ENCODE data around the gene ZNF687. TPM values are rescaled to one million over a fixed set of nuclear protein-coding genes. Genes with fewer than 3 reads are reported as not detected.

The ZNF687 gene
- total RNA-seq, 2 experiments from 2014 or later = 29.9 to 35.7 TPM

DNA sequence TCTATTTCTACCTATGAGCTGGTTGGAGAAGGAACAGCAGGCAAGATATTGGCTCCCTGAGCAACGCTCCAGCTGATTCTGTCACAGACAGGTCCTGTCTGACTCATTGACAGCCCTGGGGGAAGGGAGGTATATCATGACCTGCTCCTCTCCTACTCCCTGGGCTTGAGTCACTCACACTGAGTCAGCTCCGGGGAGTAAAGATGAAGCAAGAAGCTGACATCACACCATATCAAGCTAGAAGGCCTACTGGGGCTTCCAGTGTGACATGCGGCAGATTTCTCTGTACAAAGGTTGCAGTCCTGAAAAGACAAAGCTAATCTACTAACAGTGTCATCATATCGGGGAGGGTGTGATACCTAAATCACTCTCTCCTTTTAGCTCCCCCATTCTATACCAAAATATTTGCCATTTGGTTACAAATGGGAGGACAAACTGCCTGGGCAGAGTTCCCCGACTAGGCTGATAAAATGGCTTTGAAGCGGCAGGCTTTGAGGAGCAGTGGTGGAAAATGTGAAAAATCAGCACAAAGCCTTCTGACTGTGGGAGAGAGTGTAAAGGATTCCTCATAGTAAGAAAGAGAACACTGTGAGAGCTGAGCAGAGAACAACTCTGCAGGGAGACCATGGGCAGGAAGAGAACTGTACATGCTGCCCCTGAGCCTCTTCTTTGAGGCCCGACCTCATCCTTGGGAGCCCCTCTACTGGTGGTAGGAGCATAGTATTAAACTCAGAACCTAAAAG, 29.7 kb downstream of the ZNF687 start:
- Mint-ChIP-seq H3K4me3 (no peak overlapping the region), H3K27ac (peak overlapping the region; percentile 82), H3K9me3 (ENCODE audit: low read depth) (no peaks in the 10 kb centered on the region), H3K4me1 (peaks cover 24% of the 10 kb centered on the region), H3K36me3 (peaks cover 29% of the 10 kb centered on the region), H3K27me3 (no peaks in the 10 kb centered on the region)
- ATAC-seq = peak; percentile 100
- DNase-seq = peak; percentile 86
- CTCF ChIA-PET = interaction anchor here (1.2 to 3.4 kb wide), 5 partner anchors 11 to 31 kb away, joined by 3 to 44 read pairs (median 22); partner anchors contain the start of gene PI4KB

DNA sequence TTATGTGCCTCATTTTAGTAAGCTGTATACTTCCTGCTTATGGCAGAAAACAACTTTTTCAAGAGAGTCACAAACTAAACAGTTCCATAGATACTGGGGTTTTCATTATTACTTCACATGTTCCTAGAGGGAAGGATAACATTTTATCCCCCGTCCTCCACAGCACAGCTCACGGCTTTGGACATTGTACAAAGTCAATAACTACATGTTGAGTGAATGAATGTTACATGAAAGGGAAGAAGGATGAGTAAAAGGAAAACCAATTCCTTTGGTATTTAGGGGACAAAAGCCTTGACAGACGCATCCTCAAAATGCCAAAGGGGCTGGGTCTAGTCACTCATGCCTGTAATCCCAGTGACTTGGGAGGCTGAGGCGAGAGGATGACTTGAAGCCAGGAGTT, 30.3 kb downstream of the ZNF687 start:
- DNase-seq (no peak), ATAC-seq (no peak)
- peak overlapping the region; percentile 82 for H3K27ac Mint-ChIP-seq
- no peaks in the 10 kb centered on the region for H3K27me3 Mint-ChIP-seq
- H3K4me1 Mint-ChIP-seq = peaks cover 24% of the 10 kb centered on the region
- no peaks in the 10 kb centered on the region for H3K9me3 Mint-ChIP-seq (ENCODE audit: low read depth)
- H3K4me3 Mint-ChIP-seq = no peak overlapping the region
- H3K36me3 Mint-ChIP-seq = peaks cover 27% of the 10 kb centered on the region
- CTCF ChIA-PET = interaction anchor here (1.2 to 3.4 kb wide), 5 partner anchors 12 to 31 kb away, joined by 3 to 44 read pairs (median 22); partner anchors contain the start of gene PI4KB

DNA sequence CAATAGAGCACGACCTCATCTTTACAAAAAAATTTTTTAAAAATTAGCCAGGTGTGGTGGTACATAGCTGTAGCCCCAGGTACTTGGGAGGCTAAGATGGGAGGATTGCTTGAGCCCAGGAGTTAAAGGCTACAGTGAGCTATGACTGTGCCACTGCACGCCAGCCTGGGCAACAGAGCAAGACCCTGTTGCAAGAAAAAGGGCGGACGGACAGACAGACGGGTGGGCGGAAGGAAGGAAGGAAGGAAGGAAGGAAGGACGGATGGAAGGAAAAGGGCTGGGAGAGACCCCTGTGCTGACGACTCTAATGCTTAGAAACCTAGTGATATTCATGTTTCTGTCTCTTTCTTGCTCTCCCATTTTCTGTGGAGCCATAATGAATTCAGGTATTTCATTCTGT, 30.7 kb downstream of the ZNF687 start:
- CTCF ChIA-PET = interaction anchor here (1.5 to 3.4 kb wide), 3 partner anchors 12 to 30 kb away, joined by 3 to 44 read pairs (median 9); no protein-coding TSS in a partner anchor
- DNase-seq = no peak
- ATAC-seq = no peak
- Mint-ChIP-seq H3K27ac (peak overlapping the region; percentile 44), H3K27me3 (no peaks in the 10 kb centered on the region), H3K9me3 (ENCODE audit: low read depth) (no peaks in the 10 kb centered on the region), H3K4me3 (no peak overlapping the region), H3K4me1 (peaks cover 24% of the 10 kb centered on the region), H3K36me3 (peaks cover 27% of the 10 kb centered on the region)

DNA sequence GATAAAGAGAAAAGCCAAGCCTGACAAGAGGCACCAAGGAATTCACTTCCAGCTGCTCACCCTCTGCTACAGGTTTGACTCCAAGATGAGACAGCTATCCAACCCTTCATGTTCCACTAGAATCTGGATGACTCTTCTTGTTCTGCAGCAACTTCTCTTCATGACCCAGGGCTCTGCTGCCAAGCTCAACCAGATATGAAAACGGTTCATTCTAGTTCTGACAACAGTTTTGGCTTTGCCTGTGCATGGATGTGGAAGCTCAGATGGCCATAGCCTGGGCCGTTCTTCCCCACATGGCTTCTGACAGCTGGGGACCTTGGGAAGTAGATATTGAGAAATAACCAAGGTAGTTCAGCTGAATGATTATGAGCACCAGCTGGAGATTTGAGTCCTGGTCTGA, 31.4 kb downstream of the ZNF687 start:
- Mint-ChIP-seq H3K27me3 (no peaks in the 10 kb centered on the region), H3K27ac (no peak overlapping the region), H3K36me3 (peaks cover 27% of the 10 kb centered on the region)

DNA sequence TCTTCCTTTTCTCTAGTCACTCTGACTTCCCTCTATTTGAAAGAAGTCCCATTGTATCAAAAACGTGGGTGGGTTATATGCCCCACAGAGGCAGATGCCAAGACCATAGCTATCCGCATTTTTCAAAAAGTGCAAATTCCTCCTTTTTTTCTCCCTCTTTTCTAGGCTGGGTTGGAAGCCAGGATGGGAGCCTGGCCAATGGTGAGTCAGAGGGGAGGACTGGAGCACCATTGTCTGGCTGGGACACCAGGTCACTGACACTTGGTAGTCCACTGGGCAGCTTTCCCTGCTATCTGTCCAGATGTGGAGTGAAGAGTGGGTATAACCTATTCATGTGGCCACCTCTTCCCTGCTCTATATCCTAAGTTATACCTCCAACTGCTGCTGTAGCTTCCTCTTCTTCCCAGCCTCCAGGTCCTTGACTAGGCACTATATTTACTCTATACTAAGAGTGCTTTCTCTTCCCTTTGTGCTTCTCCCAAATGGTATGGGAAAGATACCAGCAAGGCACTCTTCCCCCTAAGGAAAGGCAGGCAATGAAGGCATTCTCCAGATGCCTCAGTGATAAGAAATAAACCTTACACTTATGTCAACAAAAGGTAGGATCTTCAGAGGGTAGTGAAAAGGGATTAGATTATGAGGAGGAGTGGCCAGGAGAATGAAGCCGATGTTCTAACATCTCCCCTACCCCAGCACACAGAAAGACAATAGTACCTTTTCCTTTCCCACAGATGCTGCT, 32.2 kb downstream of the ZNF687 start:
- no peak overlapping the region for H3K4me3 Mint-ChIP-seq
- CTCF ChIA-PET = interaction anchor here (1.5 to 3.4 kb wide), 2 partner anchors 14 to 26 kb away, joined by 9 to 13 read pairs; no protein-coding TSS in a partner anchor
- ATAC-seq (no peak), DNase-seq (no peak)
- no peaks in the 10 kb centered on the region for H3K27me3 Mint-ChIP-seq
- H3K4me1 Mint-ChIP-seq = peaks cover 25% of the 10 kb centered on the region
- no peak overlapping the region for H3K27ac Mint-ChIP-seq
- H3K36me3 Mint-ChIP-seq = peaks cover 30% of the 10 kb centered on the region
- no peaks in the 10 kb centered on the region for H3K9me3 Mint-ChIP-seq (ENCODE audit: low read depth)

More for the DNA sequence above, 31.4 kb downstream of the ZNF687 start:
- DNase-seq (no peak), ATAC-seq (no peak)
- H3K4me1 Mint-ChIP-seq = peaks cover 24% of the 10 kb centered on the region
- CTCF ChIA-PET = interaction anchor here (1.5 to 3.4 kb wide), 2 partner anchors 13 to 27 kb away, joined by 9 to 13 read pairs; no protein-coding TSS in a partner anchor
- H3K4me3 Mint-ChIP-seq = no peak overlapping the region
- H3K9me3 Mint-ChIP-seq (ENCODE audit: low read depth) = no peaks in the 10 kb centered on the region

DNA sequence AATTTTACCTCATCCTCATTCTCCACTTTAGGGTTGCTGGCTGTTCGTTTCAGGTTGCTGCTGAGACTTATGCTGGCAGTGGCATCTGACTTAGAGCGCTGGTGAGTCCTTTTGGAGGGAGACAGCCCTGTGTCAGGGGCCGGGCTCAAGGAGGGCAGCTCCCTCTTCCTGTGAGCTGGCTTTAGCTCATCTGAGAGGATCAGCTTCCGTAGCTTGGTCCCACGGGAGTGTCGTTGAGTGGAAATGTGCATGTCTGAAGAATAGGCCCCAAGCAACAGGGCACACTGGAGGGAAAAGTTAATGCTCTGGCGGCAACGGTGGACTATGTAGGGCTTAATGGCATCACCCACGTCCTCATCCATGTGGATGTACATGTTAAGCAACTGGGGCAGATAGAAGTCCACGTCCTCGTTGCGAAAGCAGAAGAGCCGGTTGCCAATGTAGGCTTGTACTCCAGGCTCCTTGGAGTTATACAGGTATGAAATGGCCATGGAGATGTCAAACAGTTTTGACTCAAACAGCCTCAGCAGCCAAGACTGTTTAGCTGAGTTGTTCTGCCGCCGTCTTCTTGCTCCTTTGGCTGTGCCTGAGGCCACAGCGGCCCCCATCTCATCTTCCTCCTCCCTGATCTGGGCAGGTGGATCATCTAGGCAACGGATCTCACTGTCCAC, 33.6 kb downstream of the ZNF687 start:
- Mint-ChIP-seq H3K36me3 (peaks cover 29% of the 10 kb centered on the region), H3K27me3 (no peaks in the 10 kb centered on the region), H3K27ac (no peak overlapping the region), H3K9me3 (ENCODE audit: low read depth) (no peaks in the 10 kb centered on the region), H3K4me3 (no peak overlapping the region), H3K4me1 (peaks cover 30% of the 10 kb centered on the region)
- no peak for ATAC-seq
- CTCF ChIA-PET = interaction anchor here (2.7 to 3.4 kb wide), 2 partner anchors 15 to 25 kb away, joined by 8 to 13 read pairs; no protein-coding TSS in a partner anchor
- no peak for DNase-seq

DNA sequence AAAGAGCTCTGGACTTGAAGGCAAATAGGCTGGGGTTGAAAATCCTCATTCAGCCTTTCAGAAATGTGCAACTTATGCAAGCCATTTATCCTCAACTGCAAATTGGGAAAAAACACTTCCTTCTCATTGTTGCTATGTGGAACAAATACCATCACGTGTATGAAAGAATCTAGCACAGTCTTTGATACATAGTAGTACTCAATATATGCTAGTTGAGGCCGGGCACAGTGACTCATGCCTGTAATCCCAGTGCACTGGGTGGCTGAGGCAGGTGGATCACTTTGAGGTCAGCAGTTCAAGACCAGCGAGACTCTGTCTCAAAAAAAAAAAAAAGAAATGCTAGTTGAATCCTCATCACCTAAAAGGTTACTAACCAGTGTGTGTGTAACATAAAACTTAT, 36.9 kb downstream of the ZNF687 start:
- no peaks in the 10 kb centered on the region for H3K9me3 Mint-ChIP-seq (ENCODE audit: low read depth)
- CTCF ChIA-PET = interaction anchor here (2.4 kb wide), 1 partner anchor 22 kb away, joined by 7 read pairs; no protein-coding TSS in a partner anchor
- DNase-seq = no peak
- H3K27me3 Mint-ChIP-seq = no peaks in the 10 kb centered on the region
- H3K4me1 Mint-ChIP-seq = peaks cover 9% of the 10 kb centered on the region
- no peak overlapping the region for H3K4me3 Mint-ChIP-seq
- peaks cover 31% of the 10 kb centered on the region for H3K36me3 Mint-ChIP-seq
- no peak for ATAC-seq
- H3K27ac Mint-ChIP-seq = no peak overlapping the region

DNA sequence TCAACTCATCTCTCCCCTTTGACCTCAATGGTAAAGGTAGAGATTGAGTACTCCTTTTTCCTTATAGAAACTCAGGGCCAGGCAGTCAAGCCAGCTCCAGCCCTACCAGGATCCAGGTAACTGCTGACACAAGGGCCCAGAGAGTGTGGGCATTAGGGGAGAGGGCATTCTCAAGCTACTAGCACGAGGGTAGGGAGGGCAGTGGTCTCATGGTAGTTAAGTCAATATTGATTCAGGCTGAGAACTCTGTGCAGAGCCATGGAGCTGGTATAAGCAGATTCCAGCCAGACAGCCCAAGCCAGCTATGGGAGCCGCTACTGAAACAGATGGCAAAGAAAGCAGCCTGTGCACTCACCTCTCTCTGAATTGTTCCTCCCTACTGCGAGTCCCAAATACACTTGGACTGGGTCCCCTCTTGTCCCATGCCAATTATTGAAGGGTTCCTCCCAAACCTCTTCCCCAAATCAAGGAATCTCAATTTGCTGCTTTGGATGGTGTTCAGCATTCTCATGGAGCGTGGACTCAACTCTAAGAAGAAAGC, 42.4 kb downstream of the ZNF687 start:
- H3K4me3 Mint-ChIP-seq = no peak overlapping the region
- DNase-seq (no peak), ATAC-seq (no peak)
- peaks cover 38% of the 10 kb centered on the region for H3K4me1 Mint-ChIP-seq
- no peaks in the 10 kb centered on the region for H3K9me3 Mint-ChIP-seq (ENCODE audit: low read depth)
- H3K27ac Mint-ChIP-seq = no peak overlapping the region
- peaks cover 23% of the 10 kb centered on the region for H3K36me3 Mint-ChIP-seq
- CTCF ChIA-PET = interaction anchor here (1.4 to 11.1 kb wide), 2 partner anchors 15 to 24 kb away, joined by 6 to 97 read pairs; no protein-coding TSS in a partner anchor
- no peaks in the 10 kb centered on the region for H3K27me3 Mint-ChIP-seq

DNA sequence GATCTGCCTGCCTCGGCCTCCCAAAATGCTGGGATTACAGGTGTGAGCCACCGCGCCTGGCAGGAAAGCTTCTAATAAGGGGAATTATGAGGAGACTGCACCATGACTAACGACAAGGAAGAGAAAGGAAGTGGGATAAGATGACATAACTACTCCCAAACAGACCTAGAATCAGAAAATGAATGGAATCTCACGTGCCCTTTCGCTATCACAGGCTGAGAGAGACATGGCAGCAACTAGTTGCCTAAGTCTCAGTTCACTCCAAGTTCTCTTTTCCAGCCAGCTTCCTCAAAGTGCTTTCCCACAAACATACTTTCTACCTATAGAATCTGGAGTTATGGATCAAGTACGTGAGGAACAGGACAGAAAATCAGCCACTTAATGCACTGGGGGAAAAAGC, 43.1 kb downstream of the ZNF687 start:
- DNase-seq = no peak
- Mint-ChIP-seq H3K36me3 (peaks cover 23% of the 10 kb centered on the region), H3K9me3 (ENCODE audit: low read depth) (no peaks in the 10 kb centered on the region), H3K4me1 (peaks cover 37% of the 10 kb centered on the region), H3K4me3 (peak overlapping the region; percentile 91), H3K27ac (peak overlapping the region; percentile 52), H3K27me3 (no peaks in the 10 kb centered on the region)
- no peak for ATAC-seq
- CTCF ChIA-PET = interaction anchor here (0.8 to 11.1 kb wide), 5 partner anchors 14 to 74 kb away, joined by 3 to 97 read pairs (median 6); partner anchors contain the start of gene PSMB4

DNA sequence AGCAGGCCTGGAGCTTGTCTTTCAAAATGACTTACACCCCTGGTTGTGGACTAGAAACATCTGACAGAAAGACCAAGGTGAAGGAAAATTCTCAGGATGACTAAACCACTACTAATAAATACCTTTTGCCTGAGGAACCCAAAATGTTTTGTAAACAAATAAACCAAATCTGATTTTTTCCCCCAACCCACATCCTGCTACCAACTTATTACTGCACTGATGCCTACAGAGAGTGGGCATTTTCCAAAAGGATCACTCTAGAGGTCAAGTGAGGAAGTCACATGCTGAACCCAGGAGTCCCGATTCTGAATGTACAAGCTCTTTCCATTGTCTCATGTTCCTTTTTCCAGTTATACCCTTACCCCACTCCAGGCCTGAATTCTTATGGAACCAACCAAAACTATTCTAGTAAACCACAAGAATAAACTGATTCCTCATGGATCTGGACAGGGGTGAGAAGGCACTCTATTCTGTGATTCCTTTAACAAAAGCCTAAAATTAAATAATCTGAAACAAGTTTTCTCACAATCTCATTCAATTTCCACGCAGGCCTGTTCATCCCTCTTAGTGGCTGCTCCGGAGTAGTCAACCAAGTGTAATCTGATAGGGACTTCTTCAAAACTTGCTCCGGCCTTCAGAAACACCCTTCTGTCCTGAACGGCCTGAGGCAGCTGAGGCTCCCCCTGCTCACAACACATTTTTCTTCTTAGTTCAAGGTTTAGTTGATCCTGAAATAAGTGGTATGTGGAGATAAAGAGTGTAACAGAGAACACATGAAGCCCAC, 43.7 kb downstream of the ZNF687 start:
- Mint-ChIP-seq H3K4me1 (peaks cover 34% of the 10 kb centered on the region), H3K36me3 (peaks cover 23% of the 10 kb centered on the region), H3K27me3 (no peaks in the 10 kb centered on the region), H3K27ac (peak overlapping the region; percentile 93), H3K9me3 (ENCODE audit: low read depth) (no peaks in the 10 kb centered on the region), H3K4me3 (peak overlapping the region; percentile 91)
- ATAC-seq (no peak), DNase-seq (no peak)
- CTCF ChIA-PET = interaction anchor here (0.8 to 11.1 kb wide), 7 partner anchors 14 to 74 kb away, joined by 3 to 97 read pairs (median 11); partner anchors contain the start of genes PSMB4 and ZNF687

DNA sequence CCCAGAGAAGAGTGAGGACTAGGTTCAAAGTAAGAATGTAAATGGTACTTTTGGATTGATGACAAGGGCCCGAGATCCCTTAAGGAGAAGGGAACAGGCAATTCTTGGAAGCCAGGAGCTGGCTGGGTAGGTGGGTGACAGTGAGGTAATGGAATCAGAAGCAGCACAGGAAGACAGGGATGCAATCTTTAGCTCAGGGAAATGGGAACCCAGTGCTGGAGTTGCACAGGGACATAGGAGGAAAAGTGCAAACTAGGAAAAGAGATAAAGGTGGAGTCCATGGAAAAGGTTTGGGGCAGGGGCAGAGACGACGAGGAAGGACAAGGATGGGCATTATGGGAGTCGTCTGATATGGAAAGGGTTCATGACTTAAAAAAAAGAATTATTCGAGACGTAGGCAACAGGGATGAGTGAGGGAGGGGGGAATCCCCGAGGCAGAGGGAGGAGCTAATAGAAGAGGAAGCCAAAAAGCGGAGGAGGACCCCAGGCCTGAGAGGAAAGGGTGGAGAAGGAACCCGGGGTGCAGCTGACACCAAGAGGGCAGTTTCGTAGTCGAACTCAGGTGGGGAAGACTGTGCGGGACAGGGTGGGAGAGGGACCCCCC, 44.6 kb downstream of the ZNF687 start:
- Mint-ChIP-seq H3K4me3 (peak overlapping the region; percentile 91), H3K36me3 (peaks cover 23% of the 10 kb centered on the region), H3K4me1 (peaks cover 34% of the 10 kb centered on the region), H3K27ac (peak overlapping the region; percentile 93), H3K9me3 (ENCODE audit: low read depth) (no peaks in the 10 kb centered on the region), H3K27me3 (no peaks in the 10 kb centered on the region)
- peak; percentile 47 for ATAC-seq
- peak; percentile 70 for DNase-seq
- CTCF ChIA-PET = interaction anchor here (0.9 to 11.1 kb wide), 11 partner anchors 13 to 75 kb away, joined by 3 to 97 read pairs (median 6); partner anchors contain the start of genes PSMB4 and ZNF687
